Upper lobe of right lung (tissue), 1 donor: Measurements from ENCODE around the gene VAPB. TPM values are rescaled to one million over a fixed set of nuclear protein-coding genes. Genes with fewer than 3 reads are reported as not detected.
"Not testable (repeated sequence)": the region's sequence is repeated elsewhere in the genome, so short reads cannot be mapped to it uniquely, and the experiment has no call there.

Experiments used
- ATAC-seq: fragments of 200-7000 bp; cut with Tn5 transposase; one replicate; pipeline ENCODE4 v1.9.1; 2020; ENCODE audit warnings: mild to moderate bottlenecking, moderate library complexity
- DNase-seq: peaks from one replicate; pipeline ENCODE4 v3.0.0-alpha.2; 2020
- H3K27ac ChIP-seq: fragments of 200-600 bp; one replicate; pipeline ENCODE4 v1.8.0; 2022
- H3K27me3 ChIP-seq: fragments of 200-600 bp; one replicate; pipeline ENCODE4 v1.8.0; 2022; ENCODE audit warnings: mild to moderate bottlenecking
- H3K36me3 ChIP-seq: fragments of 200-600 bp; one replicate; pipeline ENCODE4 v1.8.0; 2022
- H3K4me1 ChIP-seq: fragments of 200-600 bp; one replicate; pipeline ENCODE4 v1.8.0; 2022
- H3K4me3 ChIP-seq: fragments of 200-600 bp; one replicate; pipeline ENCODE4 v1.8.0; 2022; ENCODE audit warnings: mild to moderate bottlenecking
- H3K9me3 ChIP-seq: fragments of 200-600 bp; one replicate; pipeline ENCODE4 v1.8.0; 2022
- intact Hi-C: fragments of 100-400 bp; cut with DNase I; formaldehyde crosslinking; loops from one replicate; pipeline ENCODE4 v1.11.0; 2022
- total RNA-seq: library from RNA; stranded (reverse); fragmentation: NEBNext Ultra II Directional; extraction: Animal tissue kit (Norgen Biotek cat#: 25700); gene quantifications from one replicate; pipeline ENCODE4 v1.2.1, GENCODE V29; 2021
- TF ChIP-seq, protein P1 (sequence below): fragments of 200-600 bp; IDR thresholded peaks from one replicate; pipeline ENCODE4 v1.8.0; 2022; ENCODE audit warnings: antibody characterized with exemption
- donor health status: DM: no; HTN: yes; CAD: no; lungs with severe emphysema.

VAPB gene
- total RNA-seq, 1 donor from 2014 or later = 47.8 TPM

DNA sequence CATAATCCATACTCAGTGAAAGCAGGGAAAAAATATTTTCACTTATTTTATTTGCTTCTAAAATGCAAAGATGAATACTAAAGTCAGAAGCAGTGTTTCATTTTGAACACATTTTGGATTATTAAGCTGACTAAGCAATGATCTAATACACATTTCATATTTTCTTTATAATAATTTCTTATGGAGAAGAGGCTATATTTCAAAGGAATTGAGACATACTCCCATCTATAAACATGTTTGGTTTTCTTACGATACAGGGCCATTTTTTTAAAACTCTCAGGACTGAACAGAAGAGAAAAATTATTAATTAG lies 26.9 kb upstream of the VAPB start:
- no peak overlapping the region for H3K27ac ChIP-seq
- H3K36me3 ChIP-seq = peaks cover 78% of the 10 kb centered on the region
- ATAC-seq (no peak), DNase-seq (no peak)
- H3K4me1 ChIP-seq = peaks cover 6% of the 10 kb centered on the region
- H3K4me3 ChIP-seq = no peak overlapping the region
- TF ChIP-seq, protein P1, sequence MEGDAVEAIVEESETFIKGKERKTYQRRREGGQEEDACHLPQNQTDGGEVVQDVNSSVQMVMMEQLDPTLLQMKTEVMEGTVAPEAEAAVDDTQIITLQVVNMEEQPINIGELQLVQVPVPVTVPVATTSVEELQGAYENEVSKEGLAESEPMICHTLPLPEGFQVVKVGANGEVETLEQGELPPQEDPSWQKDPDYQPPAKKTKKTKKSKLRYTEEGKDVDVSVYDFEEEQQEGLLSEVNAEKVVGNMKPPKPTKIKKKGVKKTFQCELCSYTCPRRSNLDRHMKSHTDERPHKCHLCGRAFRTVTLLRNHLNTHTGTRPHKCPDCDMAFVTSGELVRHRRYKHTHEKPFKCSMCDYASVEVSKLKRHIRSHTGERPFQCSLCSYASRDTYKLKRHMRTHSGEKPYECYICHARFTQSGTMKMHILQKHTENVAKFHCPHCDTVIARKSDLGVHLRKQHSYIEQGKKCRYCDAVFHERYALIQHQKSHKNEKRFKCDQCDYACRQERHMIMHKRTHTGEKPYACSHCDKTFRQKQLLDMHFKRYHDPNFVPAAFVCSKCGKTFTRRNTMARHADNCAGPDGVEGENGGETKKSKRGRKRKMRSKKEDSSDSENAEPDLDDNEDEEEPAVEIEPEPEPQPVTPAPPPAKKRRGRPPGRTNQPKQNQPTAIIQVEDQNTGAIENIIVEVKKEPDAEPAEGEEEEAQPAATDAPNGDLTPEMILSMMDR = no peak
- intact Hi-C loops = no loop called here
- H3K9me3 ChIP-seq = no peaks in the 10 kb centered on the region
- no peaks in the 10 kb centered on the region for H3K27me3 ChIP-seq

DNA sequence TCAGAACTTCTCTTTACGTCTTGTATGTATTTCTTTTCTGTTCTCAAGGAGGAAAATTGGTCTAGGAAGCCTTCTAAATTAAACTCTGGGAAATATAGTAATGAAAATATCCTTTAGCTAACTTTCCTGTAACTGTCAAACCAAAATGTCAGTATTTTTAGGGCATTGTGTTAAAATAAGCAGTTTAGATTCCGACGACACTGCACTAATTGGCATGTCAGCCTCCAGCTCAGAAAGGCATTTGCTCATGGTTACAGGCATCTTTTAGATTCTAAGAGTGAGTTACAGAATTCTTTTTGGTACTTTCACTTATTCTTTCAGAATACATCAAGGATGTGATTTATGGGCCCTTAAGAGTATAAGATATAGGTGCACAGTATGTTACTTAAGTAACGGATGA lies 26.1 kb upstream of the VAPB start:
- TF ChIP-seq, protein P1 = no peak
- Histone ChIP-seq H3K27ac (no peak overlapping the region), H3K9me3 (no peaks in the 10 kb centered on the region), H3K4me1 (peaks cover 6% of the 10 kb centered on the region), H3K27me3 (no peaks in the 10 kb centered on the region), H3K4me3 (no peak overlapping the region), H3K36me3 (peaks cover 79% of the 10 kb centered on the region)
- no peak for ATAC-seq
- DNase-seq = no peak
- intact Hi-C loops = no loop called here

DNA sequence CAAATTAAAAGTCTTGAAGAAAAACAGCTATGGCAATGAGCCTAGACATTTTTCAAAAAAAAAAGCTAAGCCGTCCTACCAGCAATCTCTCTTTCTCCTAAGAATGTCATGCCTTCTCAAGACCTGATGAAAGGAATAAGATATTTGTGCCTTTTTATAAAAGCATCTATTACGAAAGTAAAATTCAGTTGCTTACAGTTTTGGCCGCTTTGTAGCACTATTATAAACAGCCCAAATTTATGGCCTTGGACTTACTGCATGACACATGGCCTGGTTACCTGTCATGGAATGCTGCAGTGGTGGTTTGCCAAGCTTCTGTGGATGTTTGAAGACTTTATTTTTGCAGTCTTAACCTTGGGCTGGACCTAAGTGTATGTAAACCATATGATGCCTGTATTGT lies 22.2 kb upstream of the VAPB start:
- TF ChIP-seq, protein P1 = no peak
- Histone ChIP-seq H3K27me3 (no peaks in the 10 kb centered on the region), H3K9me3 (no peaks in the 10 kb centered on the region), H3K4me3 (no peak overlapping the region), H3K36me3 (peaks cover 52% of the 10 kb centered on the region), H3K4me1 (no peaks in the 10 kb centered on the region), H3K27ac (no peak overlapping the region)
- DNase-seq (no peak), ATAC-seq (no peak)
- intact Hi-C loops = no loop called here

DNA sequence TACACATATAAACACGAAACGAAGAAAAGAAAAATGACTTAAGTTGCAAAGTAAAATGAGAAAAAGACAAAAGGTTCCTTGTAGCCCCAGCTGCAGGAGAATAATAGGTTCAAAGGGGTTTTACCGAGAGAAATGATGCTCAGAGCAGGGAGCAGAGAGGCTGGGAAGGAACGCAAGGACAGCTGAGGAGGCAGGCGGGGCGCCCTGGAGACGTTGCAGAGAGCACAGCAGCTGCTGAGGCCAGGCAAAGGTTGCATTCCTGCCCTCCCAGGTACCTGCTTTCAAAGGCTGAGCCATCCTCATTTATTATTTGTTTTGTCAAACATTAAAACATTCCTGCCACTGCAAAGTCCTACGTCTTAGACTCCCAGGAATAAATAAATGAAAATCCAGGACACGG lies 16.2 kb upstream of the VAPB start:
- Histone ChIP-seq H3K27me3 (no peaks in the 10 kb centered on the region), H3K4me3 (no peak overlapping the region), H3K36me3 (peaks cover 1% of the 10 kb centered on the region), H3K27ac (no peak overlapping the region), H3K4me1 (no peaks in the 10 kb centered on the region), H3K9me3 (no peaks in the 10 kb centered on the region)
- DNase-seq (no peak), ATAC-seq (no peak)
- intact Hi-C loops = no loop called here
- TF ChIP-seq, protein P1 = no peak

DNA sequence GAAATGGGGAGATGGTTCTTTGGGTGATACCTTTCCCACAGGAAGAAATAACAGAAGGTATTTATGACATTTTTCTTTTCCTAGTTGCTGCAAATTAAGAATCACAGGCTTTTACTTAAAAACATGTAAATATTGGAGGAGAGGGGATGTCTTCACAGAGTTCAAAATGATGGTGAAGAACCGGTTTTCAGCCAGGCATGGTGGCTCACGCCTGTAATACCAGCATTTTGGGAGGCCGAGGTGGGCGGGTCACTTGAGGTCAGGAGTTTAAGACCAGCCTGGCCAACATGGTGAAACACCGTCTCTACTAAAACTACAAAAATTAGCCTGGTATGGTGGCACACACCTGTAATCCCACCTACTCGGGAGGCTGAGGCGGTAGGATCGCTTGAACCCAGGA lies 15.7 kb upstream of the VAPB start:
- H3K27me3 ChIP-seq, H3K36me3 ChIP-seq, ATAC-seq, H3K4me3 ChIP-seq, H3K9me3 ChIP-seq, intact Hi-C loops, H3K4me1 ChIP-seq, DNase-seq, H3K27ac ChIP-seq: not testable (repeated sequence)

DNA sequence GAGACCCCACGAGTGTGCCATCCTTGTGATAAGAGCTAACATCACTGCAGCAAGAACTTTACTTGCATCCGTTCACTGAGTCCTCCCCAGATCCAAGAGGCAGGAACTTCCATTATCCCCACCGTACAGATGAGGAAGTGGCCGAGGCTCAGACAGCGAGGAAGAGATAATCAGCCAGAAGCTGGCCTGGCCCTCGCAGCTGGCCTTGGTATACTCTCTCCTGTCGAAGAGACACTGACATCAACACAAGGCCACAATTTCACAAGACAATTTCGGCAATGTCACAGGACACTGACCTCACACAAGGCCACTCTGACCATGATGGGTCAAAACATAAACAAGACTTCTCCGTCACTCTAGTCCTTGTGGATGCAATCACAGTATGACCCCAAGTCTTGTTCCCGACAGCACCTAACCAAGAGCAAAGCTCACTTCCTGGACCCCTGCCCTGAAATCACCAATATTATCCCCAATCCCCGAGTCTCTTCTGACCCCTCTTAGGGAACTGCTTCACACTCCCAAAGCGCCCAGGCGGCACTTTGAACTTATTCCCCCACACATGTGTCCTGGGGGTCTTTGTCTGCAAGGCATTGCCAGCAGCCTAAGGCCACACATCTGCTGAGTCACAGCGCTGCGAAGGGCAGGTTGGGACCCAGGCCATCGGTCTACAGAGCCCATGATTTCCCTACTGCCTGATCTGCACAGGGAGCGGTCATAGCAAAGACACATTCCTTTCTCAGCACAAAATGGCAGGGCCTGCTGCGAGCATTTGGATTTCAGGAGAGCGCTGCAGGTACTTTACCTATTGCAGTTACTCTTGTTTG lies 14.8 kb upstream of the VAPB start:
- ATAC-seq = peak; percentile 71
- TF ChIP-seq, protein P1 = no peak
- intact Hi-C loops = no loop called here

More for the DNA sequence above, 14.8 kb upstream of the VAPB start:
- no peaks in the 10 kb centered on the region for H3K36me3 ChIP-seq
- no peak overlapping the region for H3K27ac ChIP-seq
- H3K4me1 ChIP-seq = no peaks in the 10 kb centered on the region
- no peak for DNase-seq
- no peaks in the 10 kb centered on the region for H3K9me3 ChIP-seq
- H3K27me3 ChIP-seq = no peaks in the 10 kb centered on the region
- no peak overlapping the region for H3K4me3 ChIP-seq
